DMS53 treated with DMSO at 0.1 percent for 48 hours (cell line): Measurements from ENCODE around the gene PXYLP1.

Experiments used
- DNase-seq: peaks from one replicate; lab custom pipeline; 2025; ENCODE audit not compliant: unreplicated experiment; lab: John Stamatoyannopoulos, UW

Gene PXYLP1

GRCh38 chr3:141342386-141342785, 110.8 kb downstream of the PXYLP1 start:
- no peak for DNase-seq

- DNase-seq: no peak
Observed at GRCh38 chr3:141343077-141343476, 111.5 kb downstream of the PXYLP1 start.

GRCh38 chr3:141343865-141344271, 112.2 kb downstream of the PXYLP1 start:
- no peak for DNase-seq
